Endothelial cell of umbilical vein (primary cell): ENCODE data around the gene PIGV. TPM values are rescaled to one million over a fixed set of nuclear protein-coding genes. Genes with fewer than 3 reads are reported as not detected.
"Not testable (repeated sequence)": the region's sequence is repeated elsewhere in the genome, so short reads cannot be mapped to it uniquely, and the experiment has no call there.

Experiments
- BruUV-seq: library from RNA; stranded (reverse); fragments of 400-500 nt; replicated peaks from 2 replicates; lab custom pipeline; 2021; lab: Mats Ljungman, UMichigan
- CTCF ChIA-PET: fragments of 300-600, 350-600 bp; sonication (Branson Sonifier 250); formaldehyde crosslinking; loops from one replicate; lab custom pipeline; 2021; ENCODE audit warnings: antibody characterized with exemption, inconsistent platforms; lab: Charles Lee
- POLR2A ChIA-PET: fragments of 300-600, 350-600 bp; sonication (Branson Sonifier 250); formaldehyde crosslinking; loops from one replicate; lab custom pipeline; 2021; ENCODE audit warnings: antibody characterized with exemption, inconsistent platforms; lab: Charles Lee
- DNase-seq: peaks from one replicate; pipeline ENCODE4 v3.0.0-alpha.2; 2011; ENCODE audit warnings: low read depth, low spot score
- FAIRE-seq: peaks from 2 replicates; lab custom pipeline; 2011; peaks lifted over from hg19 to GRCh38; lab: Jason Lieb, UNC
- H2AFZ ChIP-seq: 2 replicates; pipeline ENCODE4 v1.6.0; 2012; ENCODE audit warnings: low read depth, low read length, control low read depth, inconsistent platforms
- H3K27ac ChIP-seq: 2 replicates; pipeline ENCODE4 v1.5.1; 2011; ENCODE audit warnings: low read depth, mild to moderate bottlenecking, control low read depth, low read length, moderate library complexity; ENCODE audit not compliant: insufficient read depth
- H3K27me3 ChIP-seq, 2 experiments: 2 replicates each; pipeline versions ENCODE4 v1.6.0 to v1.6.1; 2011; ENCODE audit warnings: low read length in 2 of 2, mixed read lengths in 1 of 2; ENCODE audit not compliant: control insufficient read depth in 2 of 2, insufficient read depth in 2 of 2
- H3K36me3 ChIP-seq, 2 experiments: 2 replicates in 1 of 2; 3 replicates in 1 of 2; pipeline ENCODE4 v1.5.1; 2011; ENCODE audit warnings: low read length in 2 of 2, mild to moderate bottlenecking in 1 of 2, moderate library complexity in 1 of 2; ENCODE audit not compliant: control insufficient read depth in 2 of 2, insufficient read depth in 2 of 2; ENCODE audit errors: extremely low read depth in 1 of 2
- H3K4me1 ChIP-seq: 3 replicates; pipeline ENCODE4 v1.5.1; 2011; ENCODE audit warnings: mild to moderate bottlenecking, low read length; ENCODE audit not compliant: control insufficient read depth, insufficient read depth; ENCODE audit errors: extremely low read depth
- H3K4me2 ChIP-seq: 2 replicates; pipeline ENCODE4 v1.6.1; 2011; ENCODE audit warnings: low read length, control low read depth, mixed read lengths; ENCODE audit not compliant: insufficient read depth
- H3K4me3 ChIP-seq, 3 experiments: fragments of 200-600 bp in 1 of 3; sonication (generic), shearing (Covaris generic) in 1 of 3; replicated peaks in 1 of 3; 2 replicates each; pipeline ENCODE4 v1.5.1; 2011 to 2016; ENCODE audit warnings: control low read depth in 3 of 3, low read length in 3 of 3, mild to moderate bottlenecking in 2 of 3, inconsistent platforms in 1 of 3, low read depth in 1 of 3, moderate library complexity in 1 of 3; ENCODE audit not compliant: insufficient read depth in 1 of 3
- H3K79me2 ChIP-seq: 2 replicates; pipeline ENCODE4 v1.6.0; 2012; ENCODE audit warnings: low read length, inconsistent platforms; ENCODE audit not compliant: control insufficient read depth, insufficient read depth
- H3K9ac ChIP-seq: replicated peaks from 2 replicates; pipeline ENCODE3; 2011; ENCODE audit warnings: low read length, control low read depth; ENCODE audit not compliant: insufficient read depth; ENCODE audit errors: extremely low read depth
- H3K9me1 ChIP-seq: replicated peaks from 3 replicates; pipeline ENCODE4 v1.6.0; 2011; ENCODE audit warnings: mild to moderate bottlenecking, low read length; ENCODE audit not compliant: control insufficient read depth, insufficient read depth; ENCODE audit errors: extremely low read depth
- H3K9me3 ChIP-seq: replicated peaks from 2 replicates; pipeline ENCODE4 v1.5.1; 2012; ENCODE audit warnings: low read length, inconsistent platforms; ENCODE audit not compliant: control insufficient read depth, insufficient read depth
- H4K20me1 ChIP-seq: replicated peaks from 2 replicates; pipeline ENCODE3; 2011; ENCODE audit warnings: mild to moderate bottlenecking, low read length; ENCODE audit not compliant: control insufficient read depth, insufficient read depth; ENCODE audit errors: extremely low read depth
- EZH2 ChIP-seq: IDR thresholded peaks from 2 replicates; pipeline ENCODE4 v1.6.1; 2012; ENCODE audit warnings: borderline replicate concordance, low read depth, mild to moderate bottlenecking, moderate library complexity, low read length, inconsistent platforms; ENCODE audit not compliant: severe bottlenecking
- GATA2 ChIP-seq: IDR thresholded peaks from 2 replicates; pipeline ENCODE4 v1.7.0; 2011; ENCODE audit warnings: low read depth, mild to moderate bottlenecking, moderate library complexity, mixed read lengths, low read length; ENCODE audit not compliant: insufficient read length, insufficient read depth
- JUN ChIP-seq: IDR thresholded peaks from 2 replicates; pipeline ENCODE4 v1.6.1; 2011; ENCODE audit warnings: borderline replicate concordance, low read depth; ENCODE audit not compliant: insufficient read length, insufficient read depth
- MYC ChIP-seq: IDR thresholded peaks from one replicate; pipeline ENCODE4 v1.6.1; 2011; ENCODE audit warnings: mild to moderate bottlenecking, low read depth, low read length
- dilution Hi-C: fragments of 300-500 bp; cut with MboI; formaldehyde crosslinking; loops from one replicate; pipeline ENCODE4 v1.15.0; 2019; ENCODE audit warnings: low sequenced_read_pairs; ENCODE audit not compliant: extremely low pct_ligation_motif_present
- intact Hi-C: fragments of 100-400 bp; cut with micrococcal nuclease; formaldehyde crosslinking; loops from one replicate; pipeline ENCODE4 v1.10.0; 2022
- polyA plus RNA-seq, 4 experiments: library from polyadenylated mRNA; depleted of rRNA in 3 of 4; stranded (reverse) in 3 of 4; unstranded in 1 of 4; fragments of >200 nt; gene quantifications; 2 replicates each; pipeline versions ENCODE4 v1.2.1 to v1.2.3, GENCODE V29; 2011 to 2012; ENCODE audit warnings: missing spikeins in 1 of 4
- total RNA-seq: library from RNA; stranded (reverse); gene quantifications from 2 replicates; pipeline ENCODE4 v1.2.3, GENCODE V29; 2021
- TF ChIP-seq, protein P1 (sequence below), 2 donors: IDR thresholded peaks; 1 replicate in 1 of 2; 2 replicates in 1 of 2; pipeline ENCODE4 v1.5.1; 2011; ENCODE audit warnings: low read length in 2 of 2, mild to moderate bottlenecking in 2 of 2, moderate library complexity in 2 of 2, control low read depth in 1 of 2, inconsistent platforms in 1 of 2, low read depth in 1 of 2; ENCODE audit not compliant: insufficient read depth in 1 of 2; ENCODE audit errors: extremely low read depth in 1 of 2

The PIGV gene
- total and polyA plus RNA-seq, 2 donors (not counting 3 experiments of a cell fraction or from before 2014, with no cell fraction given) = 7.5 to 11.9 TPM

DNA sequence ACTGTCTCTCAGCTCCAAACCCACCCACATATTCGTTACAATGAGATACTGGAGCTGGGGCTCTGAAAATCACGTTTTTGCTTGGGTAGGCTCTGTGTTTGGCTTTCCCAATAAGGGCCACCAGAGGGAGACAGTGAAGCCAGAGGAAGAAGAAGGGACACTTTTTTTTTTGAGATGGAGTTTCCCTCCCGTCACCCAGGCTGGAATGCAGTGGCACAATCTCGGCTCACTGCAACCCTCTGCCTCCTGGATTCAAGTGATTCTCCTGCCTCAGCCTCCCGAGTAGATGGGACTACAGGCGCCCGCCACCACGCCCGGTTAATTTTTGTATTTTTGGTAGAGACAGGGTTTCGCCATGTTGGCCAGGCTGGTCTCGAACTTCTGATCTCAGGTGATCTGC is 22.4 kb downstream of the PIGV start:
- H3K27me3 ChIP-seq, H3K4me3 ChIP-seq, H3K9me3 ChIP-seq, POLR2A ChIA-PET, H3K79me2 ChIP-seq, BruUV-seq, H3K4me2 ChIP-seq, H3K9ac ChIP-seq, H3K27ac ChIP-seq, H3K4me1 ChIP-seq, H2AFZ ChIP-seq, H3K9me1 ChIP-seq, H3K36me3 ChIP-seq, H4K20me1 ChIP-seq, dilution Hi-C loops: not testable (repeated sequence)
- CTCF ChIA-PET = interaction anchor here (0.5 to 5.5 kb wide), 22 partner anchors 10 to 313 kb away, joined by 3 to 45 read pairs (median 5); partner anchors contain the start of genes PIGV and ZDHHC18
- TF ChIP-seq, protein P1, sequence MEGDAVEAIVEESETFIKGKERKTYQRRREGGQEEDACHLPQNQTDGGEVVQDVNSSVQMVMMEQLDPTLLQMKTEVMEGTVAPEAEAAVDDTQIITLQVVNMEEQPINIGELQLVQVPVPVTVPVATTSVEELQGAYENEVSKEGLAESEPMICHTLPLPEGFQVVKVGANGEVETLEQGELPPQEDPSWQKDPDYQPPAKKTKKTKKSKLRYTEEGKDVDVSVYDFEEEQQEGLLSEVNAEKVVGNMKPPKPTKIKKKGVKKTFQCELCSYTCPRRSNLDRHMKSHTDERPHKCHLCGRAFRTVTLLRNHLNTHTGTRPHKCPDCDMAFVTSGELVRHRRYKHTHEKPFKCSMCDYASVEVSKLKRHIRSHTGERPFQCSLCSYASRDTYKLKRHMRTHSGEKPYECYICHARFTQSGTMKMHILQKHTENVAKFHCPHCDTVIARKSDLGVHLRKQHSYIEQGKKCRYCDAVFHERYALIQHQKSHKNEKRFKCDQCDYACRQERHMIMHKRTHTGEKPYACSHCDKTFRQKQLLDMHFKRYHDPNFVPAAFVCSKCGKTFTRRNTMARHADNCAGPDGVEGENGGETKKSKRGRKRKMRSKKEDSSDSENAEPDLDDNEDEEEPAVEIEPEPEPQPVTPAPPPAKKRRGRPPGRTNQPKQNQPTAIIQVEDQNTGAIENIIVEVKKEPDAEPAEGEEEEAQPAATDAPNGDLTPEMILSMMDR (IDR thresholded peaks at IDR 0.05; ENCODE audit: extremely low read depth in 1 of 2, insufficient read depth in 1 of 2, low read depth in 1 of 2, low read length in 2 of 2) = peak; percentile 72 to 73
- intact Hi-C loops = loop anchor here (1.0 kb wide), 1 partner anchor 68 kb away; no protein-coding TSS in a partner anchor
- peak; percentile 92 for FAIRE-seq
- peak; percentile 57 for DNase-seq

DNA sequence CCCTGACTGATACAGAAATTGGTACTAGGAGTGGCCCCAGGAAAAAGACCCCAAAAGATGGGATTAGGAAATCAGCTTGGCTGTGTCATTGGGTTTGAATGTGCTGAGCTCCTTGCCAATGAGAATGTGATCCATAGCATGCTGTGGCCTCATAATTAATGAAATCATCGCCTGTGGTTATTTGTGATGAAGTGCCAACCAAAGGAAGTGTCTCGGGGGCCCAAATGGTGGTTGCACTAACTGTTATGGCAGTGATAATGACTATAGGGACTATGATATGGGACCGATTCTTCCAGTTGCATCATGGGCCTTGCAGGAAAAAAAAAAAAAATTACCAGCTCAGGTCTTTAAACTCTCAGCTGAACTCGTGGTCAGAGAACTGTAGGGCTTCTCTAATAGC is 23.3 kb downstream of the PIGV start:
- Histone ChIP-seq H4K20me1 (no peaks in the 10 kb centered on the region), H3K4me3 (no peak overlapping the region), H3K9me1 (no peaks in the 10 kb centered on the region), H3K4me2 (no peak overlapping the region), H3K79me2 (no peaks in the 10 kb centered on the region), H3K9me3 (no peaks in the 10 kb centered on the region), H3K36me3 (no peaks in the 10 kb centered on the region), H2AFZ (no peak overlapping the region), H3K27me3 (no peaks in the 10 kb centered on the region), H3K9ac (no peak overlapping the region), H3K27ac (no peak overlapping the region), H3K4me1 (no peaks in the 10 kb centered on the region)
- intact Hi-C loops (no loop called here), dilution Hi-C loops (no loop called here)
- no TSS peak for BruUV-seq
- TF ChIP-seq, protein P1 (IDR thresholded peaks at IDR 0.05; ENCODE audit: extremely low read depth in 1 of 2, insufficient read depth in 1 of 2, low read depth in 1 of 2, low read length in 2 of 2) = no peak
- TF ChIP-seq JUN (no peak), MYC (no peak), EZH2 (no peak), GATA2 (no peak)
- ChIA-PET POLR2A (no interaction called here), CTCF (interaction anchor here (1.0 to 5.5 kb wide), 11 partner anchors 10 to 208 kb away, joined by 3 to 45 read pairs (median 13); partner anchors contain the start of genes PIGV and ZDHHC18)
- DNase-seq = no peak
- FAIRE-seq = no peak
